Measurements from ENCODE around the gene TBXA2R. TPM values are rescaled to one million over a fixed set of nuclear protein-coding genes. Genes with fewer than 3 reads are reported as not detected.
A peak's percentile ranks its signal among the peaks of the same experiment; 100 is the strongest.
"Not testable (repeated sequence)": the region's sequence is repeated elsewhere in the genome, so short reads cannot be mapped to it uniquely, and the experiment has no call there.

Gene TBXA2R
- total RNA-seq, 1 donor from 2014 or later: 0.99 TPM

DNA sequence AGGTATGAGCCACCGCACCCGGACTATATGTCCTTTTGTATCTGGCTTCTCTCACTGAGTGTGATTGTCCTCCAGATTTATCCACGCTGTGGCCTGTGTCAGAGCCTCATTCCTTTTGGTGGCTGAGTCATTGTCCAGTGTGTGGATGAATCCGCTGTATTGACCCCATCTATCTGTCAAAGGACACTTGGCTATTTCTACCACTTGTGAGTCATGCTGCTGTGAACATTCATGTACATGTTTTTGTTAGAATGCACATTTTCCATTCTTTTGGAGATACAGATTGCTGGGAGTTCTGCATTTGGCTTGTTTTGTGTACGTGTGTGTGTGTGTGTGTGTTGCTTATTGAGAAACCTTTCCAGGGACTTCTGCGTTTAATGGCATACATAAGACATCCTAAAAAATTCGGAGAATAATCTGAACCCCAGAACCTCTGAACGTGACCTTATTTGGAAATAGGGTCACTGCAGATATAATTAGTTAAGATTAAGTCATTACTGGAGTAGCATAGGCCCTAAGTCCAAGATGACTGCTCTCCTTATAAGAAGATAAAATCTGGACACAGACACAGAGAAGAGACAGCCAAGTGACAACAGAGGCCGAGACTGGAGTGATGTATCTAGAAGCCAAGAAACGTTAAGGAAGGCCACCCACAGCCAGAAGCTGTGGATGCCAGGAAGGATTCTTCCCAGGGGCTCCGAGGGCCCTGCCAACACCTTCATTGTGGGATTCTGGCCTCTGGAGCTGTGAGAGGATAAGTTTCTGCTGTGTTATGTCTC is 26.3 kb downstream of the TBXA2R start:
- DNase-seq (ENCODE audit: low read depth in 2 of 2): peak; percentile 72 to 92

GRCh38 chr19:3578390-3578789 is 28.3 kb downstream of the TBXA2R start:
- DNase-seq (ENCODE audit: low read depth in 2 of 2): no peak

DNA sequence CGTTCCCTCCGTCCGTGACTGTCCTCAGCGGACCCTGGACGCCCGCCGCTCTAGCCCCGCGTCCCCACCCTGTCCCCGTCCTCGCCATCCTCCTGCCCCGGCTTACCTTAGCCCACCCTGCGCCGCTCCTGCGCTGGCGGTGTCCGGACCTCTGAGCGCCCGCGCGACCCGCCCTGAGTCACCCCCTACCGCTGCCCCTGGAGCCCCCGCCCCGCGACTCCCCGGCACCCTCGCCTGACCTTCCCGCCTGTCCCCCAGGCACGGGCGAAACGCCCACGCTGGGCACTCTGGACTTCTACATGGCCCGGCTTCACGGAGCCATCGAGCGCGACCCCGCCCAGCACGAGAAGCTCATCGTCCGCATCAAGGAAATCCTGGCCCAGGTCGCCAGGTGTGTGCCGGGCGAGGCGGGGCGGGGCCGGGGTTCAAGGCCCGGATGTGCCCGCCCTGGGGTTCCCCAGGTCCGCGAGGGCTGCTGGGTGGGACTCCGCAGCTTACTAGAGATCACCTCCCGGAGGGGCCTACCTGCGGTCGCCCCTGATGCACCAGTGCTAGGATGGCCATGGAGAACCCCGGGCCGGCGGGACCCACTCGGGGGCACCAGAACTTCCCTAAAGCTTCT is 28.8 kb downstream of the TBXA2R start:
- DNase-seq (ENCODE audit: low read depth in 2 of 2): no peak

- peak; percentile 70 to 75 for DNase-seq (ENCODE audit: low read depth in 2 of 2)
Observed at GRCh38 chr19:3576696-3577443, 29.8 kb downstream of the TBXA2R start.

- no peak for DNase-seq (ENCODE audit: low read depth in 2 of 2)
Observed at GRCh38 chr19:3575949-3576673, 30.6 kb downstream of the TBXA2R start.

GRCh38 chr19:3575260-3575741 is 31.4 kb downstream of the TBXA2R start:
- peak; percentile 51 to 63 for DNase-seq (ENCODE audit: low read depth in 2 of 2)

DNA sequence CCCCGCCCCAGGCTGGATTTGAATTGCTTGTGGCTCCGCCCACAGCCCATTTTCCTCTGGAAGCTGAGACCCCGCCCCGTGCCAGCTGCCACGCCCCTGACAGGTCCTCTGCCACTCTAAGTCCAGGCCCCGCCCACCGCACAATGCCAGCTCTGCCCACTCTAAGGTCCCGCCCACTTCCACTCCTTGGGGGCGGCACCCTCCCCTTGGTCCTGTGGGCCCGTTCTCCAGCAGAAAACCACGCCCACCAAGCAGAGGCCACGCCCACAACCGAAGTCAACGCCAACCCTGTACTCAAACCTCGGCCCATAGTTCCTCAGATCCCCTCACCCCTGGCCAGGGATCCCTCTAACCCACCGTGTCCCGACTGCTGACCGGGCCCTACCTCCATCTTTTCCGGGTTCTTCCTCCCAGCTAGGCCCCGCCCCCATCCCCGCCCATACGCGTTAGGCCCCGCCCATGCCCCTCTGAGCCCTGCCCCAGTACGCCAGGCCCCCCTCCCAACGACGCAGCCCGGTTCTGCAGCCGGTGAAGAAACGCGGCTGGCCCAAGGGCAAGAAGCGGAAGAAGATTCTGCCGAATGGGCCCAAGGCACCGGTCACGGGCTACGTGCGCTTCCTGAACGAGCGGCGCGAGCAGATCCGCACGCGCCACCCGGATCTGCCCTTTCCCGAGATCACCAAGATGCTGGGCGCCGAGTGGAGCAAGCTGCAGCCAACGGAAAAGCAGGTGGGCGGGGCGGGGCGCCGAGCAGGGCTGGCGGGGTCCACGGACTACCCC is 32.6 kb downstream of the TBXA2R start:
- peak; percentile 99 for DNase-seq (ENCODE audit: low read depth in 2 of 2)

- peak in 1 of 2 donors; percentile 35 for DNase-seq (ENCODE audit: low read depth in 2 of 2)
Observed at GRCh38 chr19:3573162-3573857, 33.4 kb downstream of the TBXA2R start.

DNA sequence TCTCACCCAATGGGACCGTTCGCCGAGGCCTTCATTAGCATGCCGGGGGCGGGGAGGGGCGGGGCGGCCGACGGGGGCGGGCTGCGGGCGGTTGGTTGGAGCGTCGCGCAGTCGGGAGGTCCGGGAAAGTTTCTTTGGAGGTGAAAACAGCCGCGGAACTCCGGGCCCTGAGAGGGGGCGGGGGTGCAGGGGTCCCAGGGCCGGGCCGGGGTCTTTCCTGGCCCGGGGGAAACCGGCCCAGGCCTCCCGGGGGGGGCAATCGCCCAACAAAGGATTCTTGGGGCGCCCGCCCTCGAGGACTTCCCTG is 33.9 kb downstream of the TBXA2R start, which contains the start of gene HMG20B:
Gene HMG20B, plus strand, starts transcription at position 90 of the 307 bp plus-strand sequence. CDS start 366 bp downstream, outside the sequence.
- DNase-seq (ENCODE audit: low read depth in 2 of 2): no peak

DNA sequence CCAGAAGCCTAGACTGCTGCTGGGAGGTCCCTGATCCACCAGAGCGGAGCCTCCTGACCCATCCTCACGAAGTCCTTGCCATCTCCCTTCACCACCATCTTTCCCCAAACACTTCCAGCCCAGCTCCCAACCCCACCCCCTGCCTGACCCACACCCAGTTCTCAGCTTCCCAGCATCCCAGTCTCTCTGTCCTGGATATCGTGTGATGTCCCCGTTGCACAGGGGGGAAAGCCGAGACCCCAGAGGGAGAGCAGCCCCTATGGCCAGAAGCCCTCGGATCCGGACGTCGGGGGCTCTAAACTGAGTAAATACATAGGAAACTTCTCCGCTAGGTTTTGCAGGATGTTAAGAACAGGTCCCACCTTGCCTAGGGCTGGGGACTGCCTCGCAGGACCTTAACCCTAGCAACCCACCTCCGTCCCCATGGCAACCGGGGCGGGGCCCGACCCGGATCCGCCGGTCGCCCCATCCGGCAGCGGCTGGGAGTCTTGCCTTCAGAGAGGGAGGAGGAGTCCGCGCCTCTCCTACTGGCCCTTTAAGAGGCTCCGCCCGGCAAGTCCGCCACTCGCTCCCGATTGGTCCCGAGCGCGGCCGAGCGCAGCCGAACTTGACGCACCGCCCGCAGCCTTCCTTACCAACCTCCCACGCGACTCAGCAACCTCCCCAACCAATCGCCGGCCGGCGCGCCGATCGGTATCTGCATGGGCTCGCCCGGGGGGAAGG is 34.4 kb downstream of the TBXA2R start:
- DNase-seq (ENCODE audit: low read depth in 2 of 2): peak; percentile 100

GRCh38 chr19:3570606-3571011 is 36.1 kb downstream of the TBXA2R start:
- no peak for DNase-seq (ENCODE audit: low read depth in 2 of 2)

GRCh38 chr19:3570042-3570441 is 36.6 kb downstream of the TBXA2R start:
- not testable (repeated sequence) for DNase-seq (ENCODE audit: low read depth in 2 of 2)

DNA sequence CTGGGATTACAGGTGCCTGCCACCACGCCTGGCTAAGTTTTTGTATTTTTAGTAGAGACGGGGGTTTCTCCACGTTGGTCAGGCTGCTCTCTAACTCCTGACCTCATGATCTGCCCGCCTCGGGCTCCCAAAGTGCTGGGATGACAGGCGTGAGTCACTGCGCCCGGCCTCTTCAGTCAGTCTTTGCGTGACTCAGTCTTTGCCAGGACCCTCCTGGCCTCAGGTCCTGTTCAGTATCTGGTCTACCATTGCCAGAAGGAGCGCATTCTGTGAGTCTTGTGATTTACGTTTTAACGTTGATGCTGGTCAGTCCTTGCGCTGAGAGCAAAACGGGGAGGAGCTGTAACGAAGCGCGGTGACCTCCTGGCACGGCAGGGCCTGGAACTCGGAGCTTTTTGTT is 41.5 kb downstream of the TBXA2R start:
- DNase-seq (ENCODE audit: low read depth in 2 of 2): no peak

DNA sequence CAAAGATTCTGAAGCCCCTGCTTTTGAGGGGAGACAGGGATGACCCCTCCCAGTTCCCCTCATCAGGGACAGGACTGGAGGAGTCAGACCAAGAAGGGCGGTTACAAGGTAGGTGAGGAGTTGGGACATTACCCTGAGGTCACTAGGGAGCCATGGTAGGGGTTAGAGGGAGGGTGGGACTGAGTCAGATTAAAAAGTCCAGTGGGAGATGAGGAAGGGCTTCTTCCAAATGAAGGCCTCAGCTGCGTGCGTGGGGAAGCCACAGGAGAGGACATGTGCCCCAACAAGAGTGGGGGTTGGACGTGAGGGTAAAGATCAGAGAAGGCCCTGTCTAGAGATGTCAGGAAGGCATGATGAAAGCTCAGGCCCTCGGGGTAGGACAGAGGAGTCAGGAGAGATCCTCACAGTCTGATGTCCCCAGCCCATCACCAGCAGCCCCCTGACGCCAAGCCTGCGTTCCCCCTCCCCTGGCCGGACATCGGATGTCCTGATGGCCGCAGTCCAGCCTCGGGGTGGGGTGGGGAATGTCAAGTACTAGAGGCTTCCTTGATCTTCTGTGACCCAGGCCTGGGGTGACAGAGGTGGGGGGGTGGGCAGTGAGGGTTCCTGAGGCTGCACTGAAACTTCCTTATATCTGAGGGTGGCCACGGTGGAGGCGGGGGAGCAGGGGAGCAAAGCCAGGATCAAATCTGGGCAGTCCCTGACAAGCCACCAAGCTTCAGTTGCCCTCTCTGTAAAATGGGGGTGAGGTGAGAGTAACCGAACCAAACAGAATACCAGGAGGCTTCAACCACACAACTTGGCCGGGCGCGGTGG is 42.8 kb downstream of the TBXA2R start:
- DNase-seq (ENCODE audit: low read depth in 2 of 2): no peak

GRCh38 chr19:3557461-3558248 is 49.0 kb downstream of the TBXA2R start, which contains the start of gene MFSD12:
TSS of gene MFSD12 (minus strand) at chr19:3557586. CDS start at chr19:3557403, 183 bp downstream.
- DNase-seq (ENCODE audit: low read depth in 2 of 2): peak; percentile 93 to 95

DNA sequence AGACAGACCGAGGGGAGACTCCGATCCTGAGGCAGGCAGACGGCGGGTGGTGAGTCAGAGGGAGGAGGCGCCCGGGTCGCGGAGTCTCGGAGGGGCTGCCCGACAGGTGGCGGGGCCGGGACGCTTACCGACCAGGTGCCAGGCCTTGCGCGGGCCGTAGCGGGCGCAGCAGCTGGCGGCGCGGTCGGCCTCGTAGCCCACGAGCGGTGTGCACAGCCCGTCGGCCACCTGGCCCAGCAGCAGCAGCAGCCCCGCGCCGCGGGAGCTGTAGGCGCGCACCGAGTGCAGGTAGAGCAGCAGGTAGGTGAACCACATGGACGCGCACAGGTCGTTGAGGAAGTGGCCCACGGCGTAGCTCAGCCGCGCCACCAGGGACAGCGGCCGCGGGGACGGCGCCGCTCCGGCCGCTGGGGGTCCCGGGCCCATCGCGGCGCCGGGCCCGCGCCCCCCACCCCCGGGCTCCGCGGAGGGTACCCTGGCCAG is 49.7 kb downstream of the TBXA2R start:
- DNase-seq (ENCODE audit: low read depth in 2 of 2): peak; percentile 44 to 58

DNA sequence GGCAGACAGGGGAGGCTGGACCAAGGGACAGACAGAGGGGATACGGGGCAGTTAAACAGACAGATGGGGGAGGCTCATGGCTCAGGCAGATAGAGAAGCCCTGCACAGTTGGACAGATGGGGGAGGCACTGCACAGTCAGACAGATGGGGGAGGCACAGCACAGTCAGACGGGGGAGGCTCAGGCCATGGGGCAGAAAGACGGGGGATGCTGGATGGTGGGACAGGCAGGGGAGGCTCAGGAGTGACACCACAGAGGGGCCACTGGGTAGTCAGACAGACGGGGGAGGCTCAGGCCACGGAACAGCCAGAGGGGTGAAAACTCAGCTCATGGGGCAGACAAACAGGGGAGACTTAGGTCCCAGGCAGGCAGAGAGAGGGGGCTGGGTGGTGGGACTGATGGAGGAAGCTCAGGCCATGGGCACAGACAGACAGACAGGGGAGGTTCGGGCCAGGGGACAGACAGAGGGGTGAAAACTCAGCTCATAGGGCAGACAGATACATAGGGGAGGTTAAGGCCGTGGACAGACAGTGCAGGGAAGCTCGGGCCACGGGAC is 50.2 kb downstream of the TBXA2R start:
- no peak for DNase-seq (ENCODE audit: low read depth in 2 of 2)
